GM12891 (cell line): ENCODE data around the gene KIF26A.
"Not testable (repeated sequence)": the region's sequence is repeated elsewhere in the genome, so short reads cannot be mapped to it uniquely, and the experiment has no call there.

Experiments used
- DNase-seq: peaks from one replicate; pipeline ENCODE4 v3.0.0; 2011; ENCODE audit warnings: low spot score; ENCODE audit not compliant: insufficient read length
- FAIRE-seq: peaks from 2 replicates; lab custom pipeline; 2011; peaks lifted over from hg19 to GRCh38; lab: Jason Lieb, UNC
- PAX5 ChIP-seq: IDR thresholded peaks from 2 replicates; pipeline ENCODE4 v1.6.1; 2011; ENCODE audit warnings: low read length, moderate library complexity, mild to moderate bottlenecking; ENCODE audit not compliant: insufficient read depth, severe bottlenecking
- POLR2A ChIP-seq: IDR thresholded peaks from 2 replicates; pipeline ENCODE4 v1.6.1; 2011; ENCODE audit warnings: low read depth, low read length, control low read depth
- POLR2AphosphoS5 ChIP-seq: IDR thresholded peaks from 2 replicates; pipeline ENCODE4 v1.6.1; 2011; ENCODE audit warnings: low read depth, low read length, control low read depth
- POU2F2 ChIP-seq: IDR thresholded peaks from 2 replicates; pipeline ENCODE4 v1.6.1; 2011; ENCODE audit warnings: low read depth, mild to moderate bottlenecking, control low read depth, low read length, moderate library complexity
- SPI1 ChIP-seq: IDR thresholded peaks from 2 replicates; pipeline ENCODE4 v1.6.1; 2011; ENCODE audit warnings: low read depth, low read length, control low read depth
- TAF1 ChIP-seq: IDR thresholded peaks from 2 replicates; pipeline ENCODE4 v1.6.1; 2011; ENCODE audit warnings: low read depth, low read length, control low read depth

KIF26A gene

DNA sequence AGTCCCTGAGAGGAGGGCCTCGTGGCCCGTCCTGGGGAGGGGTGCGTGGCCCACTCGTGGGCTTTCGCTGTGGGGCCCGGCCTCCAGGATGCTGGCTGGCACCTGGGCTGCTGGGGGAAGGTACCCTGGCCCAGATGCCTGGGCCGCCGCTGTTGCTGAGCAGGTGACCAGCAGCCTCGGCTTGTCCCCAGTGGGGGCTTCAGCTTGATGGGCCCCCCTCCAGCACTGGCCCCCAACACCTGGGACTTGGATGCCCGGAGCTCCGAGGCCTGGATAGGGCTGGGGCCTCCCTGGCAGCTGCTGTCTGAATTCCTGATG, 10.8 kb downstream of the KIF26A start:
- FAIRE-seq = no peak
- DNase-seq = no peak
- TF ChIP-seq POU2F2 = no peak
- TF ChIP-seq PAX5 = no peak
- TF ChIP-seq POLR2AphosphoS5 = no peak
- TF ChIP-seq SPI1 = no peak
- TF ChIP-seq TAF1 = no peak
- TF ChIP-seq POLR2A = no peak

- no peak for FAIRE-seq
- no peak for TF ChIP-seq PAX5
- no peak for TF ChIP-seq SPI1
- no peak for TF ChIP-seq TAF1
- no peak for TF ChIP-seq POLR2AphosphoS5
- no peak for TF ChIP-seq POLR2A
- TF ChIP-seq POU2F2 = no peak
- no peak for DNase-seq
Observed at GRCh38 chr14:104149617-104150135, 11.3 kb downstream of the KIF26A start.

- TF ChIP-seq POLR2A (no peak), POLR2AphosphoS5 (no peak), TAF1 (no peak), PAX5 (no peak), POU2F2 (no peak), SPI1 (no peak)
- no peak for FAIRE-seq
- DNase-seq = no peak
Observed at GRCh38 chr14:104150136-104151025, 12.0 kb downstream of the KIF26A start.

- DNase-seq (no peak), FAIRE-seq (no peak)
- TF ChIP-seq SPI1 (no peak), TAF1 (no peak), PAX5 (no peak), POU2F2 (no peak), POLR2A (no peak), POLR2AphosphoS5 (no peak)
Observed at GRCh38 chr14:104151026-104151381, 12.6 kb downstream of the KIF26A start.

- FAIRE-seq (no peak), DNase-seq (no peak)
- no peak for TF ChIP-seq POLR2A
- TF ChIP-seq TAF1 = no peak
- TF ChIP-seq PAX5 = no peak
- no peak for TF ChIP-seq SPI1
- no peak for TF ChIP-seq POLR2AphosphoS5
- TF ChIP-seq POU2F2 = no peak
Observed at GRCh38 chr14:104151566-104152245, 13.3 kb downstream of the KIF26A start.

DNA sequence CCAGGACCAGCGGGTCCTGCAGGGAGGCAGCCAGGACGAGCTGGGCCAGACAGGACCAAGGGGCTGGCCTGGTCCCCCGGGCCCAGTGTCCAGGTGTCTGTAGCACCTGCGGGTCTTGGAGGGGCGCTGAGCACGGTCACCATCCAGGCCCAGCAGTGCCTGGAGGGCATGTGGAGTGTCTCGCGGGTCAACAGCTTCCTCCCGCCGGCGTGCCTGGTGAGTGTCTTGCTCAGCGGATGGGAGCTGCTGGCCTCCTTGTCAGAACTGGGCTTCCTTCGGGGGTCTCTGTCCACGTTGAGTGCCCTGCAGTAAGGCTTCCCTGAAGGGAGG, 13.8 kb downstream of the KIF26A start:
- FAIRE-seq = no peak
- TF ChIP-seq PAX5 (no peak), TAF1 (no peak), POLR2AphosphoS5 (no peak), POLR2A (no peak), POU2F2 (no peak), SPI1 (no peak)
- DNase-seq = no peak

DNA sequence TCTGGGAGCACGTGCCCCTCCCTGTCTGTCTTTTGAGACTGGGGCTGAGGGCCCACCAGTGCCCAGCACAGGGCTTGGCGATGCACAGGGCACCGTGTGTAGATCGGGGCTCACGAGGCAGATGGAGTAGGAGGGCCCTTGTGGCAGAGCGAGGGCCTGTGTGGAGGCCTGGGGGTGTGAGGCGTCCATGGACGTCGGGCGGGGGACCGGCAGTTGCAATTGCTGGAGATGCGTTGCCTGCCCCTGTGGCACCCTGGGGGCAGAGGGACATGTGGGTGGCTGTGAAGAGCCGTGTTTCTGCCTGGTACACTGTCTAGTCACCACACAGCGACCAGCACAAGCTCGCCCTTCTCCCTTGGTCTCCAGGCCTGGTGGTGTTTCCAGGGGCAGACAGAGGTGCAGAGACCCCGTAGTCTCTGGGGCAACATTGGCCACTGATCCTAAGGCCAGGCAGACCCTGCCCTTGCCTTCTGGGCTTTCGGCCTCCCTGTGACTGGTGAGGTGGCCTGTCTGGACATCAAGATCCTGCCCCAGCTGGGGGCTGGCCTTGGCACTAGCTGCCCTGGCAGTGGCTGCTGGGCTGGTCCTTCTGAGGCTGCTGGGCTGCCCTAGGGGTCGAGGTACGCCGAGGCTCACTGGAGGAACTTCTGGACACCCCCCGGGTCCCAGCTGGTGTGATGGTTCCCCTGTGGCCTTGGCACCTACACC, 14.5 kb downstream of the KIF26A start:
- FAIRE-seq = no peak
- TF ChIP-seq POLR2A (no peak), SPI1 (no peak), POU2F2 (no peak), PAX5 (no peak)

GRCh38 chr14:104153394-104153755, 15.0 kb downstream of the KIF26A start:
- not testable (repeated sequence) for FAIRE-seq, DNase-seq

More for the DNA sequence above, 14.5 kb downstream of the KIF26A start:
- DNase-seq = no peak

DNA sequence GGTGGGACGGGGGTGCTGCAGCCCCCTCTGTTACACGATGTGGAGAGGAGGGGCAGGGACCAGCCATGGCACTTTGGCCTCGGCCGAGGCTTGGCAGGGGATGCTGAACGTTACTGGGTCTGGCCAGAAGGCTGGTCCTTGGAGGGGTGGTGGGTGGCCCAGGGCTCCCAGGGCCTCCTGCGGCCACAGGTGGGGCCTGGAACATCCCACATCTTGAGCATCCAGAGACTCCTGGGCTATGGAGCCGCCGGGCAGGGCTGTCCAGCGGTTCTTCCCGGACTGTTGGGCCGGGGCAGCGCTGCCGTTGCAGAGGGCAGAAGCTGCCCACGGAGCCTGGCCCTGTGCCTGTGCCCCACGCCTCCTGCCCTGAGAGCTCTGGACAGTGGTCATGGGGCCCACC, 15.9 kb downstream of the KIF26A start:
- FAIRE-seq = no peak
- TF ChIP-seq POLR2AphosphoS5 (no peak), POU2F2 (no peak), PAX5 (no peak)
- DNase-seq = no peak

DNA sequence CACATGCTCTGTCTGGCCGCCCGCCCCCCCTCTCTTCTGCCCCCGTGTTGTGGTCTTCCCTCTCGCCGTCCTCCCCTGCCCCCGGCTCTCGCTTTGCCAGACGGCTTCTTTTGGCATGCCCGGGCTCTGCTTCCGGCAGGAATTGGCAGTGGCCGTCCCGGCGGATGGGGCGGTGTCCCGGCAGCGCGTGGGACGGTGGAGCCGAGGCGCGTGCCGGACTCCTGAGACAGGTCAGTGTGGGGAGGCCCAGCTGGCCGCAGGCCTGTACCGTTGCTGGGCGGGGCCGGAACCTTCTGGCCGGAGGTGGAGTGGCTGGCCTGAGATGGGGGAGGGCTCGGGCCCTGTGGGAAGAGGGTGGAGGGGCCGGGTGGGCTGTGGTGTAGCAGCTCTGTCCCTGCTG, 17.1 kb downstream of the KIF26A start:
- no peak for FAIRE-seq
- no peak for DNase-seq
- TF ChIP-seq POLR2AphosphoS5 (no peak), SPI1 (no peak), POLR2A (no peak), PAX5 (no peak), TAF1 (no peak), POU2F2 (no peak)
